Measurements from ENCODE around the gene ATP5IF1. TPM values are rescaled to one million over a fixed set of nuclear protein-coding genes. Genes with fewer than 3 reads are reported as not detected.

The ATP5IF1 gene
- 100 to 1,000 TPM; 147 to 163 TPM for total RNA-seq

DNA sequence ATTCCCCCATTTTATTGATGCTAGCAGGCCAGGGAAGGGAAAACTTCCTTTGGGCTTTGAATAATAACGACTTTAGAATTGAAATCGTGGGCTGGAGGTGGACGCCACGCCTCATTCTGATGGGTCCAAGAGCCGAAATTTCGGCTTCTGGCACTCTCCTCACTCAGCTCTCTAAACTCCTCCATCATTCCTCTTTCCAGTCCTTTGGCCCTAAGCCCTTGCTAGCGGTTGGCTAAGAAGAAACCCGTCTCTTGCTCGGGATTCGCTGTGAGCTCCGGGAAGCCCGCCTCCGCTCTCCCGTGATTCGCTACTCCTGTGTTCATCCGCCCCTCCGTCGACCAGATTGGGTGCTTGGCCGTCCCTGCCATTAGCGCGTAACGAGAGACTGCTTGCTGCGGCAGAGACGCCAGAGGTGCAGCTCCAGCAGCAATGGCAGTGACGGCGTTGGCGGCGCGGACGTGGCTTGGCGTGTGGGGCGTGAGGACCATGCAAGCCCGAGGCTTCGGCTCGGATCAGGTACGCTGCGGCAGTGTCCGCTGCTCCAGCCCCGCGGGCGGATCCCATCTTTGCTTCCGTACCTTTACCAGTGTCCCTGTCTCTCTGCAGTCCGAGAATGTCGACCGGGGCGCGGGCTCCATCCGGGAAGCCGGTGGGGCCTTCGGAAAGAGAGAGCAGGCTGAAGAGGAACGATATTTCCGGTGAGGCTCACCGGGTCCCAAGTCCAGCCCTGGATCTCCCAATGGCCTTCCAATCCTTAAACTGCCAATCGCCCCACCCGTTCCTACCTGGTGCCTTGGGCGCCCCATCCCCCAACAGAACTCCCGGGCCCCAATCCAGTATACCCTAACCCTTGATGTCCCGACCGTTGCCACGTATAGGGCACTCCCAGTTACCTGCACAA lies at the start of gene ATP5IF1:
TSS of gene ATP5IF1 (plus strand) at position 370 of the 901 bp plus-strand sequence. CDS start at position 430, 60 bp downstream.
- ATAC-seq (replicated peaks in 1 of 2) (peak; percentile 95), DNase-seq (peak; percentile 95 to 98)
- H3K9me3 Mint-ChIP-seq: no peaks in the 10 kb centered on the region
- H3K4me1 Mint-ChIP-seq (ENCODE audit: low read depth): peaks cover 41% of the 10 kb centered on the region
- peaks cover 3% of the 10 kb centered on the region in 2 donors for H3K36me3 Mint-ChIP-seq (ENCODE audit: insufficient read depth in 2 of 2)
- H3K27me3 Mint-ChIP-seq (ENCODE audit: low read depth): no peaks in the 10 kb centered on the region
- no peak within 1 kb of the TSS for H3K4me3 Mint-ChIP-seq
- no peak within 1 kb of the TSS for H3K27ac Mint-ChIP-seq

DNA sequence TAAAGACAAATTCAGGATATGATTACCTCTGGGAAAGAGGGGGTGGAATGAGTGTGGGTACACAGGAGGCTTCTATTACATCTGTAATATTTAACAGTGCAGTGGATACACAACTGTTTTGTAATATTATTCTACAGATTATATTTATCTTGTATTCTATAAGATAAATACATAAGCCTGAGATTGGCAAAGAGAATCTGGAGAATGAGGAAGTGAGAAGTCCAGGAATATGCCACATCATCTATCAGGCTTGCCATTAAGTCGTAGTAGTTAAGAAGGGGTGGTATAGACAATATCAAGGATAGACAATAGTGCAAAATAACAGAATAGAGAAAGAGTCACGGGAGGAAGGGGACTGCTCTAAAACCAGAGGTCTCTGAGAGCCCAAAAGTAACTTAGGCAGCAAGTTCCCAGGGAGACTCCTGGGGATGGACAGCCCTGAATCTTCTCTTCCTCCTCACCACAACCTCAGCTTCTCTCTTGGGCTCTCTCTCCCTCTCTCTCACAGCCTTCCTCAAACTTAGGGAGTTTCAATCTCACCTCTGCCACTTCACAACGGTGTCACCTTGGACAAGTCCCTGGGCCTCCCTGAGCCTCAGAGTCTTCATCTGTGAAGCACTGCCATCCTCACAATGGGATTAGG lies 45.5 kb upstream of the ATP5IF1 start:
- Mint-ChIP-seq H3K4me1 (ENCODE audit: low read depth) (no peaks in the 10 kb centered on the region), H3K9me3 (no peaks in the 10 kb centered on the region), H3K27me3 (ENCODE audit: low read depth) (no peaks in the 10 kb centered on the region), H3K4me3 (no peak overlapping the region), H3K27ac (no peak overlapping the region), H3K36me3 (ENCODE audit: insufficient read depth in 2 of 2) (no peaks in the 10 kb centered on the region)
- ATAC-seq (replicated peaks in 1 of 2) (no peak), DNase-seq (no peak)

DNA sequence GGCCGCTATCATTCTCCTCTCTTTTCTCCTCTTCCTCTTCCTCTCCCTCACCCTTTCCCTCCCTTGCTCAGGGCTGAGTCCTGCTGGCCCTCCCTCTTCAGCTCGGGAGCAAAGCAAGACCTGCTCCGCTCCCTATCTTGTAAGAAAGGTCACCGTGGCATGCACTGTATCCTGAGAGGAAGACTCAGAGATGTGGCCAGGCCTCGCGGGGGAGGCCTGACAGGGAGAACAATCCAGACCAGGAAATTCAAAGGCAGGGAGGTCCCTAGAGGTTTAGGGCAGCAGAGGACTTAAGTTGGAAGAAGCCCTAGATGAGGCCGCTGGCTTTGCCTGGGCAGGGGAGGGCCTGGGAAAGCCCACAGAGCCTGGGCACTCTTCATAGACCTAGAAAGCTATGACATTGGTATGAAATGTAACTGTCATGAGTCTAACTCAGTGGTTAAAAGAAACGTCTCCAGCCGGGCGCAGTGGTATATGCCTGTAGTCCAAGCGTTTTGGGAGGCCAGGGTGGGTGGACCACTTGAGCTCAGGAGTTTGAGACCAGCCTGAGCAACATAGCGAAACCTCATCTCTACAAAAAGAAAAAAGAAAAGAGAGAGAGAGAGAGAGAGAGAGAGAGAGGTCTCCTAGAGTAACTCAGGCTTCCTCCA lies 44.8 kb upstream of the ATP5IF1 start:
- no peak overlapping the region for H3K27ac Mint-ChIP-seq
- DNase-seq: no peak
- H3K9me3 Mint-ChIP-seq: no peaks in the 10 kb centered on the region
- H3K36me3 Mint-ChIP-seq (ENCODE audit: insufficient read depth in 2 of 2): no peaks in the 10 kb centered on the region
- H3K27me3 Mint-ChIP-seq (ENCODE audit: low read depth): no peaks in the 10 kb centered on the region
- no peak for ATAC-seq (replicated peaks in 1 of 2)
- no peaks in the 10 kb centered on the region for H3K4me1 Mint-ChIP-seq (ENCODE audit: low read depth)
- no peak overlapping the region for H3K4me3 Mint-ChIP-seq

DNA sequence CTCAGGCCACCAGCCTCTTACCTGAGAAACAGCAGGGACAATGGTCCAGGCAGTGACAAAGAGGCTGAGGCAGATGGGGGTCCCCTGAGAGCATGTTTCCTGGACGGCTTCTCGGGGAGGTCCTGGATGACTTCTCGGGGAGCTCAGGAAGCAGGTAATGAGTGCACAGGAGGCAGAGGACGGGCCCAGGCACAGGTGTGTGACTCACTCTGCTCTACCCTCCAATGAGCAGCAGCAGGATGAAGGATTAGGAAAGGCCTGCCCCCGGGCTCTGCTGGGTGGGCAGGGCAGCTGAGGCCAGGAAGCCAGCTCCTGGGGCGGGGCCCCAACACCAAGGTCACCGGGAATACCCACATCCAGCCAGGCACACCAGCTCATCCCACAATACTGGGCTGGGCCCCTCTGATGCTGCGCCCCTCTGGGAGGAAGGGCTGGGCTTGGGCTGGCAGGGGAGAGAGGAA lies 42.2 kb upstream of the ATP5IF1 start:
- H3K36me3 Mint-ChIP-seq (ENCODE audit: insufficient read depth in 2 of 2): peaks cover 6 to 13% of the 10 kb centered on the region in 2 donors
- no peak for DNase-seq
- H3K9me3 Mint-ChIP-seq: peaks cover 0 to 4% of the 10 kb centered on the region in 2 donors
- no peaks in the 10 kb centered on the region for H3K27me3 Mint-ChIP-seq (ENCODE audit: low read depth)
- H3K4me1 Mint-ChIP-seq (ENCODE audit: low read depth): peaks cover 17% of the 10 kb centered on the region
- ATAC-seq (replicated peaks in 1 of 2): peak; percentile 21 to 22
- no peak overlapping the region for H3K27ac Mint-ChIP-seq
- no peak overlapping the region for H3K4me3 Mint-ChIP-seq

DNA sequence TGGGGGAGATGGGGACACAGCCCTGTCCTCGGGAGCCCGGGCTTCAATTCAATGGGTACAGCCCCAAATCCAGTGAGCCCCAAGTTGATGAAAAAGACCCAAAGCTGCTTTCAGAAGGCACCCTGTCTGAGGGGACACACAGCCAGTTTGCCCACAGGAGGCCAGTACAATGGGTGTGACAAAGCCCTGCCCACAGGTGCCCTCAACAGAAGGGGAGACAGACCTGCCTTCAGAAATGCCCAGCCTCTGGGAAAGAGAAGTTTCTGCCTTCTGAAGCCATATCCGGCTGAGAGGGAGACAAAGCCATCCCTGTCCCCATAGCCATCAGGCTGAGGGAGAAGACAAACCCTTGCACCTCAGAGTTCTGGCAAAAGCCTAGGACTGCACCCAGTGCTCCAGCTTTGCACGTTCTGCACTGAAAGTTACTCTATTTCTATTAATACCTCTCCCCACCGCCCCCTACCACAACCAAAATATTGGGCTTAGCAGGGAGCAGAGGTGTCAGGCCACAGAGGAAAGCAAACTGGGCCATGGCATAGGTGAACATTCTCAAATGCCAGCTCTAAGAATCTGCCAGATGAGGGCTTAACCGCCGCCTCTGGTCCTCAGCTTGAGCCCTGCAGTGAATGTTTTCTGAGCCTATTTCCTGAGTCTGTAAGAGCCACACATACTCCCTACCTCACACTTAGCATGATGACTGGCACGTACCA lies 41.4 kb upstream of the ATP5IF1 start:
- Mint-ChIP-seq H3K4me1 (ENCODE audit: low read depth) (peaks cover 25% of the 10 kb centered on the region), H3K4me3 (no peak overlapping the region), H3K36me3 (ENCODE audit: insufficient read depth in 2 of 2) (peaks cover 12 to 21% of the 10 kb centered on the region in 2 donors), H3K27me3 (ENCODE audit: low read depth) (no peaks in the 10 kb centered on the region), H3K9me3 (peaks cover 4 to 8% of the 10 kb centered on the region in 2 donors), H3K27ac (no peak overlapping the region)
- no peak for ATAC-seq (replicated peaks in 1 of 2)
- DNase-seq: no peak

DNA sequence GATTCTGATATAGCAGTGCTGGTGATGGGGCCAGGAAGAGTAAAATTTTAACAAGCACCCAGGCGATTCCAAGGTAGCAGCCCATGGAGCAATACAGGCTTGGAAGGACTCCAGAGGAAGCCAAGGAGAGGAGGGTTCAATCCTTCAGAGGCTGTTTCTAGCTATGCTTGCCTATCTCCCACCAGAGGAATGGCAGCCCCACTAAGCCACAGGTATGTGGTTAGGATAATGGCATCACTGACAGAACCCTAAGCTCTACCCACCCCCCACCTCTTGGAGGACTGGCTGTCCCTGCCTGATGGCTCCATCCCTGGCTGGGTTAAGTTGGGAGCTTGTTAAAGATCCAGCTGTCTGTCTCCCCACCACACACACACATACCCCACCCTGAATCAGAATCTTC lies 40.1 kb upstream of the ATP5IF1 start:
- no peaks in the 10 kb centered on the region for H3K27me3 Mint-ChIP-seq (ENCODE audit: low read depth)
- H3K4me3 Mint-ChIP-seq: no peak overlapping the region
- peaks cover 36% of the 10 kb centered on the region for H3K4me1 Mint-ChIP-seq (ENCODE audit: low read depth)
- ATAC-seq (replicated peaks in 1 of 2) (no peak), DNase-seq (no peak)
- H3K36me3 Mint-ChIP-seq (ENCODE audit: insufficient read depth in 2 of 2): peaks cover 14 to 30% of the 10 kb centered on the region in 2 donors
- no peak overlapping the region for H3K27ac Mint-ChIP-seq
- peaks cover 4 to 8% of the 10 kb centered on the region in 2 donors for H3K9me3 Mint-ChIP-seq

DNA sequence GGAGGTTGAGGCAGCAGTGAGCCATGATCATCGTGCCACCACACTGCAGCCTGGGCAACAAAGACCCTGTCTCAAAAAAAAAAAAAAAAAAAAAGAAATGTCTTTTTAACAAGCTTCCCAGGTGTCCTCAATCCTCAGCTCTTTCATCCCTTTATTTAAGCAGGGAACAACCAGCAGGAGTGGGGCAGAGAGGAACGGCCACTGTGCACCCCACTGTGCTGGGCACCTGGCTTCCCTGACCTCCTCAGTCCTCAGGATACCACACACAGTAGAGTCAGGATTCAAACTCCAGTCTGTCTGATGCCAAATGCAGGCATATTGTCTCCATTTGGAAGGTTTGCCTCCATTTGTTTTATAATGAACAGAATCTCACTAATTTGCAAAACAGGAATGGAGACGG lies 39.6 kb upstream of the ATP5IF1 start:
- Mint-ChIP-seq H3K36me3 (ENCODE audit: insufficient read depth in 2 of 2) (peaks cover 18 to 35% of the 10 kb centered on the region in 2 donors), H3K27ac (no peak overlapping the region), H3K27me3 (ENCODE audit: low read depth) (no peaks in the 10 kb centered on the region), H3K9me3 (peaks cover 4 to 8% of the 10 kb centered on the region in 2 donors), H3K4me3 (no peak overlapping the region), H3K4me1 (ENCODE audit: low read depth) (peaks cover 42% of the 10 kb centered on the region)
- ATAC-seq (replicated peaks in 1 of 2): no peak
- no peak for DNase-seq

DNA sequence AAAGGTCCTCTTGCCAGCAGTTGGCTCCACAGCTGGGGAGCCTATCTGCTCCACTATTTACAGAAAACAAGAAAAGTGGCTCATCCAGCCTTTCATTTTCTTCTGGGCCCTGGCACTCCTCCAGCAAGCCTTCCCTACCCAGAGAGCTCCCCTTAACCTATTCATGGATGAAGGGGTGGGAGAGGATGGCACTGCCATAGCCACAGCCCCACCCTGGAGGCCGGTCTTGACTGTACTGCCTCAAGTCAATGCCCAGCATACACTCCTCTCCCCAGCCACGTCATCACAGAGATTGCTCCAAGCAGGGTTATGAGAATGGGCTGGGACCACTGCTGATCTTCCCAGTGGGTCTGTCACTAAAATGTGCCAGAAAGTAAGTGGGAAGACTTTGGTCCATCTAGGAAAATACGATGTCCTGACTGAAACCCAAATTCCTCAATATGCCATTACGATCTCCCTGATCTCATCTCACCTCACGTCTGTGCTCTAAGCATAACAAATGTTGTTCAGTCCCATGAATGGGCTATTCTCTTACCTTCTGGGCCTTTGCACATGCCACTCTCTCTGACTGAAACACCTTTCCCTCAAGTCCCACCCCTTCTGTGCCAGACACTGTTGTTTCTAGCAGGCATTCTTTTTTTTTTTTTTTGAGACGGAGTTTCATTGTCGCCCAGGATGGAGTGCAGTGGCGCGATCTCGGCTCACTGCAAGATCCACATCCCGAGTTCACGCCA lies 38.1 kb upstream of the ATP5IF1 start:
- peaks cover 18 to 39% of the 10 kb centered on the region in 2 donors for H3K36me3 Mint-ChIP-seq (ENCODE audit: insufficient read depth in 2 of 2)
- no peak overlapping the region for H3K4me3 Mint-ChIP-seq
- peaks cover 4 to 8% of the 10 kb centered on the region in 2 donors for H3K9me3 Mint-ChIP-seq
- ATAC-seq (replicated peaks in 1 of 2) (no peak), DNase-seq (no peak)
- no peak overlapping the region for H3K27ac Mint-ChIP-seq
- peaks cover 43% of the 10 kb centered on the region for H3K4me1 Mint-ChIP-seq (ENCODE audit: low read depth)
- no peaks in the 10 kb centered on the region for H3K27me3 Mint-ChIP-seq (ENCODE audit: low read depth)

DNA sequence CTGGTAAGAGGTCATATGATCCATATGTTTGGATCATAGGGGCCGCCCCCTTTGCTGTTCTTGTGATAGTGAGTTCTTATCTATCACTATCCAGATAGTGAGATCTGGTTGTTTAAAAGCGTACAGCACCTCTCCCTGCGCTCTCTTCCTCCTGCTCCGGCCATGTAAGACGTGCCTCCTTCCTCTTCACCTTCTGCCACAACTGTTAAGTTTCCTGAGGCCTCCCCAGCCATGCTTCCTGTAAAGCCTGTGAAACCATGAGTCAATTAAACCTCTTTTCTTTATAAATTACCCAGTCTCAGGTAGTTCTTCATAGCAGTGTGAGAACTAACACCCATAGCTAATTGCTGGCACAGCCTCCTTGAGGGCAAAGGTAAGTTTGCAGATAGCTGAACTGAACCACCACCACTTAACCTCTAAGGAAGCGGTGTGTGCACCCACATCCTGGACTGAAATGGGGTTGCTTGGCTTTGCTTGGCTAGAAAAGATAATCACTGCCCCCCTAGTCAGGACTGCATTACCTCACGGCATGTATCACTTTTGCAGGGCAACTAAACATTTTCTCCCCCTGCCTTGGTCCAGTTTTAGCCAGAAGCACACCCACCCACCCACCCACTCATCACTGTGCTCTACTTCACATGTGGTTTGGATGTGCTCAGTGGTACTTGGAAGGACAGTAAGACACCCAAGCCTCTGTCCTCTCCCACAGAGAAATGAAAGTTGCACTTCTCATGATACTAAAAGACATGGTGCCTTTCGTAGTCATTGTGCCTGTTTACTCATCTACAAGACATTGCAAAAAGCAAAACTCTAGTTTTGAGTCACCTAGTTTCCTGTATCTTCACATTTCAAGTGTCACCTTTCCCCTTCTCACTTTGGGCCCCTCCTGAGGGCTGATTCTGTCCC lies 36.3 kb upstream of the ATP5IF1 start:
- Mint-ChIP-seq H3K9me3 (peaks cover 4 to 8% of the 10 kb centered on the region in 2 donors), H3K27ac (peak overlapping the region; percentile 93), H3K36me3 (ENCODE audit: insufficient read depth in 2 of 2) (peaks cover 26 to 51% of the 10 kb centered on the region in 2 donors), H3K4me3 (peak overlapping the region; percentile 71 to 72), H3K4me1 (ENCODE audit: low read depth) (peaks cover 43% of the 10 kb centered on the region), H3K27me3 (ENCODE audit: low read depth) (no peaks in the 10 kb centered on the region)
- DNase-seq: peak; percentile 82 to 83
- peak; percentile 91 to 93 for ATAC-seq (replicated peaks in 1 of 2)

DNA sequence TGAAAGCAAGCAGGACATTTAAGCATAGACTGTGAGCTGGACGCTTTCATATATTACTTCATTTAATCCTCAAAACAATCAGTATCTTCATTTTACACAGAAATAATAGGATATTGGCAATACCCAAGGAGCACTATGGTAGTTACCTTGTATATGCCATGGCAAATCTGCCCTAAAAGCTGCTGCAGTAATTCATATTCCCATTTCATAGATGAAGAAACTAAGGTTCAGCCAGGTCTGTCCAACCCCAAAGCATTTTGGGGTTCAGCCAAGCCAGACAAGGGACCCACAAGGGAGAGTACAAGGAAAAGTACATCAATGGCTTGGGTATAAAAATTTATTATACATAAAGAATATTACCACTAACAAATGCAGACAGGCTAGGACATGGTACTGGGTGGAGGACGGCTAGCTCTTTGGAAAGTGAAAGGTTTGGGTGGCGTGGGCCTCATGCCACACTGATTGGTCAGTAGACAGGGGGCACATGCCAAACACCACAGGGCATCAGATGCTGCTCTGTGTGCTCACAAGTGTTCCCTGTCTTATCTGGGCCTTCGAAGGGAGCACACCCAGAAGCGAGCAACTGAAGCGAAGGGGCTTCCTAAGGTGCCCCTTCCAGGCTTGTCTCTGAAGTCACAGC lies 35.6 kb upstream of the ATP5IF1 start:
- Mint-ChIP-seq H3K36me3 (ENCODE audit: insufficient read depth in 2 of 2) (peaks cover 26 to 57% of the 10 kb centered on the region in 2 donors), H3K4me3 (peak overlapping the region; percentile 7 to 66), H3K9me3 (peaks cover 4 to 8% of the 10 kb centered on the region in 2 donors), H3K27me3 (ENCODE audit: low read depth) (no peaks in the 10 kb centered on the region), H3K27ac (peak overlapping the region; percentile 88), H3K4me1 (ENCODE audit: low read depth) (peaks cover 43% of the 10 kb centered on the region)
- DNase-seq (no peak), ATAC-seq (replicated peaks in 1 of 2) (no peak)

DNA sequence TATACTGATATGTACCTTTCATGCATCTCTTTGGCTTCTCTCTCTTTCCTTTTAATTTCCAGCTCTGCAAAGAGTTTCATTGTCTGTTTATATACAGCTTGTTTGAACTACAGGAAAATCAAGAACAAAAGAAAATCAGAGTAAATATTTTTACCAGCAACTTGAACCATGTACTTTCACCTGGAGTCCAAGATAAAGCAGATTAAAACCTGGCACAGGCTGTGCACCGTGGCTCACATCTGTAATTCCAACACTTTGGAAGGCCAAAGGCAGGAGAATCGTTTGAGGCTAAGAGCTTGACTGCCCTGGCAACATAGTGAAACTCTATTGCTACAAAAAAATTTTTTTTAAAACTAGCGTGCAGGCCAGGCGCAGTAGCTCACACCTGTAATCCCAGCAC lies 30.7 kb upstream of the ATP5IF1 start:
- no peak overlapping the region for H3K27ac Mint-ChIP-seq
- no peaks in the 10 kb centered on the region for H3K27me3 Mint-ChIP-seq (ENCODE audit: low read depth)
- peaks cover 12% of the 10 kb centered on the region for H3K4me1 Mint-ChIP-seq (ENCODE audit: low read depth)
- H3K9me3 Mint-ChIP-seq: no peaks in the 10 kb centered on the region
- no peak for DNase-seq
- ATAC-seq (replicated peaks in 1 of 2): no peak
- H3K36me3 Mint-ChIP-seq (ENCODE audit: insufficient read depth in 2 of 2): peaks cover 14 to 50% of the 10 kb centered on the region in 2 donors
- no peak overlapping the region for H3K4me3 Mint-ChIP-seq

Data from activated T-cell treated with anti-CD3 and anti-CD28 coated beads, Interleukin-2, amount 50 U/mL, for 72 hours (primary cell).